NT2/D1 (cell line): Measurements from ENCODE around the gene APC2.

Experiments used
- YY1 ChIP-seq: IDR thresholded peaks from 2 replicates; pipeline ENCODE4 v1.6.1; 2011; ENCODE audit not compliant: insufficient read length, insufficient read depth
- ZNF274 ChIP-seq: IDR thresholded peaks from 2 replicates; pipeline ENCODE4 v1.6.1; 2011; ENCODE audit warnings: mild to moderate bottlenecking, low read depth, low read length

- no peak for TF ChIP-seq ZNF274
- no peak for TF ChIP-seq YY1
Observed at GRCh38 chr19:1487576-1488281, 37.8 kb downstream of the APC2 start.
